Activated CD4-positive, CD25-positive, alpha-beta regulatory T cell (primary cell): ENCODE measurements around the gene GABBR2.

ENCODE experiments used
- DNase-seq, 4 experiments: peaks; one replicate each; lab custom pipeline; 2025; lab: John Stamatoyannopoulos, UW

The GABBR2 gene

DNA sequence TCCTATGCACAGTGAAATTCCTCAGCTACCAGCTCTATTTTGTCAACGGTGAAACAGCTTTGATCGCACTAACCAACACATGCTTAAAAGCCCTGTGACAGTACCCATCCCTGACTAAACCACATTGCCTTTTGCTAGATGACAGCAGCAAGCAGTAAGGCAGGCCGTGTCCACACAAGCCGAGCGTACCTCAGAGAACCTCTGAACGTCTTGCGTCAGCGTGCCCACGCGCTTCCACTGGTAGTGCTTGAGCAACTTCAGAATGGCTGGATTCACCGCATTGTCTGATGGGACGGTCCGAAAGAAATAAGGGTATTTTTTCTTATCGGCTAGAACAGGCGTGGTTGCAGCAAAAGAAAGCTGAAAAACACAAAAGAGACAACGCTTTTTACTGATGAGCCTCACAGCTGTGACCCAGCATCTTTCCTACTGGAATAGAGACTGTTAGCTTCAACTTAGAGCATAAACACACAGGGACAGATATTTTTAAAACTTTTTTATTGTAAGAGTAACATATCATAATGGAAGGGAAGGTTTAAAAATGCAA is 167.0 kb downstream of the GABBR2 start:
- DNase-seq, result no peak

DNA sequence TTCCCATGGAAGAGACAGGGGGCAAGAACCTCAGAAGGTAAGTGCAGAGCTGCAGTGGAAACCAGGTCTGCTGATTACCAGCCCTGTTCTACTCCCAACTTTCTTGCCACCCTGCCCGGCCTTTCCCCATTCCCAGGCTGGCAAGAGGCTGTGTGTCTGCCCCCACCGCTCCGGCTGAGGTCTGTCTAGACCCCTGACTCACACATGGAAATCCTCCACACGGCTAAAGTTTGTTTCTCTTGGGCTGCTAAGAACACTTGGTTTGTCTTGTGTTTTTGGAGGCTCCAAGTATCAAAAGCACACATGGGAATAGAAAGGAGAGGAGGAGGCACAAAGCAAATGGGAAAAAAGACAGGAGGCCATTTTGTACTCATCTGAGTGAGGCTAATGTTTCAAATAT is 168.3 kb downstream of the GABBR2 start:
- no peak for DNase-seq

DNA sequence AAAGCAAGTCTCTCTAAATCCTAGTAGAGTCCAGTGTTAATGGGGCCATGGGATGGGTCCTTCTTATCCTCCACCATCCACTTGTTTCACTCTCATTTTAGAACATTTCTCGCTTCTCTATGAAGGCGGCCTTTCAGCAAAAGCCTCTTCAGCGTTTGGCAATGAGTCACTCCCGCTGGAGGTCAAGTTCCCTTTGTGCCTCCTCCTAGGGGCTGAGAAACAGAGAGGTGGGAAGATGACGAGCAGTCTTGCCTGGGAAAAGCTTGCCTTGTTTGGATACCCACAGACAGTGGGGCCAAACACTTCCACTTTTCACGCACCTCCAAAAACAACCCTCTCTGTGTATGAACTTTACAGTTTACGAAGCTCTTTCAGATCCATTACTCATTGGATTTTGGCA is 168.8 kb downstream of the GABBR2 start:
- no peak for DNase-seq

DNA sequence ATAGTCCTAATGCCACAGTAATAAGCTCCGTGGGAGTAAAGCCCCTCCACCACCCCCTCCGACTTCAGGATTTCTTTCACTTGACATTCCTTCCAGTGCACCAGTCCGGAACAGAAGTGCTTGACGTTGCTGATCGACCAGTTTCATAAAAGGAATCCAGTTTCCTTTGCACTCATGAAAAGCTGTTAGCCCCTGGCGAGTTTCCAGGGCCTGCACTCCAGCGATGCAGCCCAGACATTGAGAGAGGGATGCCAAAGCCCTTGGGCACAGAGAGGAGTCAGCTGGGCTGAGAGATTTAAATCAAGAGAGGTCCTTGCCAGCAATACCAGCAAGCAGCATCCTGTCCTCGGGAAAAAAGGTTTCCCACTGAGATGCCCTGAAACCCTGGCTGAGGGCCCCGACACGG is 170.1 kb downstream of the GABBR2 start:
- no peak for DNase-seq

DNA sequence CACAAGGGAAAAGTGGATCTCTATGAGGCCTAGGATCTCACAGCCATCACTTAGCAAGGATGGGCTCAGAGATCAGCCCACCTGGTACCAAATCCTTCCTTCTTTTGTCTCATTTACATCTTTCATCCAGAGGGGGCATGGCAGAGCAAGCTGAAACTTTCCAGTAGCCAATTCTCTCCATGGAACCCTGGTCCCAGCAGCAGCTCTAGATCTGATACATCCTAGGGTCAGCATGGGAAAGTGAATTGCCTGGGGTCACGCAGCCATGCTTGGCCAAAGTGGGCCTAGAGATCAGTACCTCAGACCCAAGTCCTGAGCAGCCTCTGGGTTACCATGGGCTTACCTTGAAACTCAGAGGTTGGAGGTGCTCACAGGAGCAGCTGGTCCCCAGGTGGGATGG is 170.5 kb downstream of the GABBR2 start:
- no peak for DNase-seq

DNA sequence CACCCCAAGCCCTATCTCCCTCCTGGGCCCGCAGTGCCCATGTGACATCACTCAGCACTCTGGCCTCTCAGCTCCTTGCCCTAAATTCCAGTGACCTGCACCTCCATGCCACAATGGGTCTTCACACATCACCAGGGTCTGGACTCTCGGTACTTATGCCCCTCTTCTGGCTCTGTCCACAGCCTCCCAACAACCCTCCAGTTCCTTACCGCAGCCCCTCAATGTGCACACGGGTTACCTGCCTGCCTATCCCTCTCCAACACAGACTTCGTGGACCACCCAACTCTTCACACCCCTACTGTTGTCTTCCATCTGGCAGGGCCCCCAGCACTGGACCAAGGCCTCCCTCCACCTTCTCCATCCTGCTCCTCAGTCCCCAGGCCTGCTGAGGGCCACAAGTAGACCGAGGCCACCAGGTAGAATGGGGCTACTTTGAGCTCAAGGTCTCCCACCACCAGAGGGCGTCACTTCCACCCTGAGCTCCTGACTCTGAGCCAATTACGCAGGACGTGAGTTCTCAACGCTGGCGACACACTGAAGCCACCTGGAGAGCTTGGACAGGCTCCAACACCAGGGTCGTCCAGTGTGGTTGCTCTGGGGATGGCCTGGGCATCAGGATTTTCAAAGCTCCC is 172.1 kb downstream of the GABBR2 start:
- no peak for DNase-seq

DNA sequence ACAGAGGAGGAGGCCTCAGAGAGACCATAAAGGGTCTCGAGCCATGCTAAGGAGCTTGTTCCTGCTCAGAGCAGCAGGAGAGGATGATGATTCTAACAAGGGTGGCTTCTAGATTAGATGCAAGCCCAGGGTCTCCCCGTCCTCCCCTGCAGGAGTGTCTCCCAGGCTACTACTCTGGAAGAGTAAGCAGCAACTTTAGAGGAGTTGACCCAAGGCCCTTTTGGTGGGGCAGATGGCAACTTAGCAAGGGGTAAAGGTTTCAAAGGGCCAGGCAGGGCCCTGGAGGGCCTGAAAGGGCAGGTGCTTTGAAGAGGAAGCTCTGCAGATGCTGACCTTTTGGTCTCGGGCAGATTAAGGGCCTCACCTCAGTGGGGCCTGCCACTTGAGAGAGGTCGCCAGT is 174.9 kb downstream of the GABBR2 start:
- no peak for DNase-seq

DNA sequence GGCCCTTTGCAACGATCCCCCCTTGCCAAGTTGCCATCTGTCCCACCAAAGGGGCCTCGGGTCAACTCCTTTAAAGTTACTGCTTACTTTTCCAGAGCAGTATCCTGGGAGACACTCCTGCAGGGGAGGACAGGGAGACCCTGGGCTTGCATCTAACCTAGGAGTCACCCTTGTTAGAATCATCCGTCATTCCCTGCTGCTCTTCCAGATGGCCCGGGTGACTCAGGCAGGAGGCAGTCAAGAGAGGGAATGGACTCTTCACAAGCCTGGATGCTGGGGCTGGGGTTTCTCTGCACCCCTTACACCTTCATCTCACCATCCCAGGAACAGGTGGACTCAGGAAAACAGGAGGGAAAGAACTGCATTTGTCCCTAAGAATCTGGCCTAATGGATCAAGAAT is 175.6 kb downstream of the GABBR2 start:
- no peak for DNase-seq

DNA sequence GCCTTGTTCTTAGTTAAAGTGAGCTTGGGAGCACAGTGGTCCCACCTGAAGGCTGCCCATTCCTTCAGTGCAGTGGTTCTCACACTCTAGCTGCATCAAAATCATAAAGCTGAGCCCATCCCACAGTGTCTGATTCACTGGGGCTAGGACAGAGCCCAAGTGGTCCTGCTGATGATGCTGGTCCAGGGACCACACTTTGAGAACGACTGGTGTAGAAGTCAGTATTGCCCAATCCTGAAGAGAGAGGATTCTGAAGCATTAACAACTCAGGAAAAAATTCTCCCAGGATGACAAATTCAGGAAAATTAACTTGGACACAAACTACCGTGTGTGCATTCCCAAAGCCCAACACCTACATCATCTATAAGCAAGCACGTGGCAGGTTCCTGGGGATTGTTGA is 176.2 kb downstream of the GABBR2 start:
- no peak for DNase-seq

DNA sequence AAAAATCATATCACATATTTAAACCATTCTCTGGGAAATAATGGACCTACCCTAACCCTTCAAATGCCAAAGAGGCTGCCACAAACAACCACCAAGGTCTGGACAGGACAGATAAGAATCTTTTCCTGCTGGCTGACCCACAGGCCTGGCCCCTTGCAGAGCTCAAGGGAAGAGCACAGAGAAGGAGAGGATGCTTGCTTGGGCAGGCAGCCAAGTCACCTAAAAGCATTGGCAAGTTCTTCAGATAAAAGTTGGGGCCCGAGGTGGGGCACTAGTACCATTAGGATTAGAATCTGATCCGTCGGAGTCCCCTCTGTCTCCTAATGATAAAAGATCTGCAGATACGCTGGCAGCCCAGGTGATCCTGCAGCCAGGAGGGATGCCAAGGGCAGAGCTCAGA is 176.6 kb downstream of the GABBR2 start:
- no peak for DNase-seq

DNA sequence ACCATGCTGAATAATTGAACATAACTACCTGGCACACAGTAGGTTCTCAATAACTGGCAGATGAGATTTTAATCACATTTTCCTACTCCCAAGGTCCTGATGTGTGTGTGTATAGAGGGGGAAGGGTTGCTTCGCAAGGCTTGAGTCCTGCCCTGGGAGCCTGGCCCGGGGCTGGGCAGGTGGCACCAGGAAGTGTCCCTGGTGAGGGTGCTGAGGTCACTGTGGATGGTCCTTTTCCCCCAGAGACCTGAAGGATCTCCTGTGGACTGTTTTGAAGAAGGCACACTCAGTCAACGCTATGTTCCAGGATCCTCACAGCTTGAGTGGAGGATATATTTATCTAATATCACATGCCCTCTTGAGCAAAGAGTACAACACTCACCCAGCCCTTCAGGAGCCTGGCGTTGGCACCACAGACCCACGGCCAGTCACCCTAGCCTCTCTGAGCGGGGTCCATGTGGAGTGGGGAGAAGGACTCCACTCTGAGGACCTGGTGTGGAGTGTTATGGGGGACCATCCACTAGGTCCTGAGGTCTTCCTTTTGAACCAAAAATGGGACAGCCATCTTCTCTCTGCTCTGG is 177.8 kb downstream of the GABBR2 start:
- no peak for DNase-seq

DNA sequence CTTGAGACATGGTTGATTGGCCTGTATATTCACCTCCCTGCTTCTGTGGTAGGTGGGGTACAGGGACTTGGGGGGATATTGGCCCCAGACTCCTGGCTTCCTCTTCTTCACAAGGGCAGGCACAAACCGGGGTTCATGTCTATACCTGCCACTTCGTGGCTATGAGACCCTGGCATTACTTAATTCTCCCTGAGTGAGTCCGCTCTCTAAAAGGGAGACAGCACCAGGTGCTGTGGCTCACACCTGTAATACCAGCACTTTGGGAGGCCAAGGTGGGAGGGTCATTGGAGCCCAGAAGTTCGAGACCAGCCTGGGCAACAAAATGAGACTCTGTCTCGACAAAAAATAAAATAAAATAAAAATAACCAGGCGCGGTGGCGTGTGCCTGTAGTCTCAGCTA is 178.5 kb downstream of the GABBR2 start:
- no peak for DNase-seq

DNA sequence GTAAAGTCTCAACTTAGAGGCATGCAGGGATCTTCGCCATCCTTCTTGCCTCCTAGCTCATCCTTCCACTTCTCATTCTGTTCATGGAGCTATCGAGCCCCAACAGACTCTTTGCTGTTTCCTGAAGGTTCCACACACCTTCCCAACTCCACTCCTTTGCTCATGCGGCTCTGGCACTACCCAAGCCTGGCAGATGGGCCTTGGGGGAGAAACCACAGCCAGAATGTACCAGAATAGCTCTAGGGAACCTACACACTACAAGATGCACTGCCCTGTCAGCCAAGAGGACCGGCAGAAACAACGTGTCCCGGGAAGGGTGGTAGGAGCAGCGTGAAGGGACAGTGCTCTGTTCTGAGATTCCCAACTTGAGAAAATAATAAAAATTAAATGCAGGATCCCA is 178.9 kb downstream of the GABBR2 start:
- DNase-seq, result no peak

DNA sequence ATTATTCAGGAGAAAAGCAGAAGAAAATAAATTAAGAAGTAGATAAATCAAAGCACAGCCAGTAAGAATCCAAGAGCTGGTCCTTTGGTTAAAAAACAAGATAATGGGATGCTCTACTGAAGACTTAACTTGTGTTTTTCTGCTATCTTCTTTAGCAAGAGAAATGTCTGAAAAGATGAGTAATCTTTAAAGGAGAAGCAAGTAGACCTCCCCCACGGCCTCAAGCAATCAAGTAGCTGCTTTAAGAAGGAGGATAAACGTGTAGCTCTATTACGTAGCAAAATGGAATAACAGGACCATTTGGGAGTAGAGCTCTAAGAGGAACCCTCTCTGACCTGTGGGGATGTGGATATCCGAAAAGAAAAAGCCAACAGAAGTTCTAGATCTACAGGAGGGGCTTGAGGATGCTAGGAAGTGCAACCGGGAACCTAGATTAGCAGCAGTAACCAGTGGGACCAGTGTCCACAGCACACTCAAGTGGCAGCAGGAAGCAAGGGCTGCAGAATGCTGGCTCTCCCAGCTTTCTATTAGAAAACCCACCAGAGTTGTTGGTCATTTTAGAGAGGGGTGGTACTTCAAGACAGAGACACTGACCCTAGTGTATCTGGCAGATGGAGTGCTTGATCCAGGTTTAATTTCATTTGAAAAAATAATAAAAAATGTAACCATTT is 185.4 kb downstream of the GABBR2 start:
- DNase-seq, result no peak

DNA sequence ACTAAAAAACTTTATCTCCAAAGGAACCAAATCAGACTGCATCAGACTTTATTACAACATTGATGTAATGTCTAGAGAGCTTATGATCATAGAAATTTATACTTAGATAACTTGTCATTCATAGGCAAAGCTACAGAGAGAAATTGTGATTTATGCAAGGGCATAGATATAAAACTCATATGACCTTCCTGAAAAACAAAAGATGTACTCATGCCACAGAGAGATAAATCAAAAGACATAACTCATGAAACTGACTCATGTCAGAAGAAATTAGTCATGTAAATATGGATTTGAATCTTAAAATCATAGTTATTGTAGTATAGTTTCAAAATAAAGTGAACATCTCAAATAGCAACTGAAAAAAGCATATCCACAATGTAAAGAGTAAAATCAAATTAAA is 186.2 kb downstream of the GABBR2 start:
- DNase-seq, result no peak

DNA sequence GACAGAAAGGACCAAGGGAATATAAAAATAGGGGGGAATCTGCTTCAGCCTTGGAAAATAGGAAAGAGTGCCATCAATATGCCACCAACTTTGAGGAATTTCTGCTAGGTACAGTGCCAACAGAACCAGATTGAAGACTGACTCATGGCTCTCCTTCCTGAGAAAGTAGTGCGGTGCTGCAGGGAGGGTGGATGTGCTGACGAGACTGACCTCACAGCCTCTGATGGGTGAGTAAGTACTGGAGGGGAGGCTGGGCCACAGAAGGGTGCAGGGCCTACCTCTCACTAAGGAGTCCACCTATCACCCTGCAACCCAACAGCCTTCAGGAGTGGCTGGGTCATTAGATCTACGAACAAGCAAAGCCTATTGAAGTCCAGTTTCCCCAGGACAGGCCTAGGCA is 187.6 kb downstream of the GABBR2 start:
- DNase-seq, result no peak

DNA sequence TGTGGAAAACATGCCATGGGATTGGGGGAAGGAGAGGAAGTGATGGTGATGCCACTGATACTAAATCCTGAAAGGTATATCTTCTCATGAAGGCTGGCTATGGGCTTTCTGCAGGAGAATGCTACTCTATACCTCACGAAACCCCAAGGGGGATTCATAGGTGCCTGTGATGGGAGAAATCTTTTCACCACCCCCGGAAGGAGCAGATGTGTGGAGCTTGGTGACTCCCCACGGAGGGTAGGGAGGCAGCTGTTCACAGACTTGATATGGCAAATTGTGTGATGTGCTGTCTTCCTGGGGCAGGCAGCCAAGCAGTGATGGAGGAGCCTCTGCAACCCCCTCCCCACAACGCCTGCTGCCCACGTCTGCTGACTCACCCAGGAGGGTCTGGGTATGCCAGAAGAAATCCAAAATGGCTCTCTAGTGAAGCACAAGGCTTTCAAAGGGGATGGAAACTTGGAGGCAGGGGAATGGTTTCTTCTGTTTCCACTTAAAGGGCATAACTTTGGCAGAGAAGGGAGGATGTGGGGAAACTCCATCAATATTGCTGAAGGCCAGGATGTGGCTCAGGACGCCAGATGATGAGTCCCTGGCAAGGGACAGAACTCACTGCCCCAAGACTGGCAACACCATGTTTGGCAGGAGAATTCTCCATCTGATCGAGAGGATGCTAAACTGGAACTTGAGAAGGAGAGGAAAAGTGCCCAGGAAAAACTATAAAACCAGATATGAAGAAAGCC is 188.3 kb downstream of the GABBR2 start:
- DNase-seq, result no peak

DNA sequence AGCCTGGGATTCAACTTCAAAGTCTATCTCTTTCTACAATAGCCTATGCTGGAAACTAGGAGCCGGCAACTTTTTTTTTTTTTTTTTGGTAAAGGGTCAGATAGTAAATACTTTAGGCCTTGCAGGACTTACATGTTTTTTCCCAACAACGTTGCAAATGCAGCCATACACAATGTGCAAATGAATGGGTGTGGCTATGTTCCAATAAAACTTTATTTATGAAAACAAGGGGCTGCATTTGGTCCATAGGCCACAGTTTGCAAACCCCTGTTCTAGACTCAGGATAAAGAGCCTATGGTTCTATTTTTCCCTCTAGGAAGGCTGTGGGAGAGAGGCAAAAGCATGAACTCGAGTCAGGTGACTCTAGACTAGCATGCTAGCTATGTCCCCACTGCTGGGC is 189.1 kb downstream of the GABBR2 start:
- no peak for DNase-seq

DNA sequence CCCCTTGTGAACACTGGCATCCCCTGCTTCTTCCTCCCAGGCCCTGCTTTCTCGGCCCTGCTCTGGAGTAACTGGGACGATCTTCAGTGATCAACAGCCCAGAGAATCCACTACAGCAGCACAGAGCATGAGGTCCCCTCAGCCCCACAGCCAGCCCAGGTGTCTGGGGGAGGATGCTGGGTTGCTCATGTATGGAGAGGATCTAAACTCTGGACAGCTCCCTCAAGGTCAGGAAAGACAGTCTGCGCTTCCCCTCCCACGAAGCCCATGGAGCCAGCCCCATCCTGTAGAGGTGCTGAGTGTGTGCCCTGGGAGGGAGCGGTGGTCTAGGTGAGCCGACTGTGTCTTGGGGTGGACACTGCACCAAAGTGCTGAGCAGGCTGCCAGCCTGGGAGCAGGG is 190.2 kb downstream of the GABBR2 start:
- DNase-seq, result no peak

DNA sequence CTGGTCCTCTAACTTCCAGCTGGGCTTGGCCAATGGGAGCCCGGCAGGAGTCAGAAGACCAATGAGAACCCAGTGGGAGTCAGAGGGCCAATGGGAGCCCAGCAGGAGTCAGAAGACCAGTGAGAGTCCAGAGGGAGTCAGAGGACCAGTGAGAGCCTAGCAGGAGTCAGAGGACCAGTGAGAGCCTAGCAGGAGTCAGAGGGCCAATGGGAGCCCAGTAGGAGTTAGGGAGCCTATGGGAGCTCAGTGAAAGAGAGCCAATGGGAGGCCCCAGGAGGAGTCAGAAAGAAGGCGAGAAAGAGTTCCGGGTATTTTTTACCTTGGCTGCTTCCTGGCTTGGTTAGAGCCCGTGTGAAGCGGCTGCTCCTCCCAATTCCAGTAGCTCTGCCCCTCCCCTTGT is 191.0 kb downstream of the GABBR2 start:
- no peak for DNase-seq

DNA sequence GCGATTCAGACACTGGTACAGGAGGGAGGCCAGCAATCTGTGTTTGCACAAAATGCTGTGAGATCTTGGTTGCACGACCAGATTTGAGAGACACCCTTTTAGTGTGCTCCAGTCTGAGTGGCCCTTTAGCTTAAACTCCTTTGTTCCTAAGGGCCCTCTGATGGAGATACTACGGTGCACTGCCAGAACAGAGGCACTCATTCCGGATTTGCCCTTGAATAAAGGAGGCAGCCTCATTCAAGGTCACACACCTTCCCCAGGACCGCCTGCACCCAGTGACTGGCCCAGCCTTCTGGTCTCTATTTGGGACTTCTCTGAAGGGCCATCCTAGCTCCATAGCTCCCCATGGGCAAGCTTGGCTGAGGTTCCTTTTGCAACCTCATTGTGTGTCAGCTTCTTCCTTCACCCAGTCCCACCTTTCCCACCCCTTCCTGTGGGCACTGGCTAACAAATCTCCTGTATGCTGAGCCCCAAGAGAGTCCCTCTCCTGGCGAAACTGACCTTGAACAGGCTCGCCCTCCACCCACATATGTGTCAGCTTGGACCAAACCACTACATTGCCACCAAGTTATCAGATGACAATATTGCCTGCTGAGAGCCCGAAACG is 191.7 kb downstream of the GABBR2 start:
- no peak for DNase-seq

DNA sequence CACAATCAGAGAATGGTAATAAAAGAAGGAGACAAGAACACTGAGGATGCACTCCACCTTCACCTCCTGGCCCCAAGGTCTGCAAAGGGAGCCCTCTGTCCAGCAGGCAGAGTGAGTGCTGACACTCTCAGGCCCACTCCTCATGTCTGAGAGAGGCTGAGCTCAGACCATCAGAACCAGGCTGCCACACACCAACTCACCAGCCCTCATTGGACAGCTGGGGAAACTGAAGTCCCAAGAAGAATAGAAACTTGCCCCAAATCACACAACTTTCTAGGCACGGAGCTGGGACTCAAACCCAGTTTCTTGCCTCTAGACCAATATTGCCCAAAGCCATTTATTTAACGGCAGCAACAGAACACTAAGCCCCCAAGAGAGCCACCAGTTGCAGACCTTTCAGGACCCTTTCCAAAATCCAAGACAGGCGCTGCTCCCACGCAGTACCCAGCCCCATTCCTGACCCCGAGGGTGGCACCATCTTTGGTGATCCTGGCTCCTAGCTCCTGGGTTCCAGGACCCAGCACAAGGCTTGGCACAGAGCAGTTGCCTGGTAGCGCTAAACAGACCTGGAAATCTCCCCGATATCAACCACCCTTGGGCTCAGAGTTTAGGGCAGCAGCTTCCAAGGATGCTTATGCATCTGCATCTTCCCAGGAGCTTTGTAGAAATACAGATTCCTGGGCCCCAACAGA is 192.4 kb downstream of the GABBR2 start:
- DNase-seq, result no peak
